Heart left ventricle (tissue), 16 donors: ENCODE data around the gene SOX30. TPM values are rescaled to one million over a fixed set of nuclear protein-coding genes. Genes with fewer than 3 reads are reported as not detected.
"Not testable (repeated sequence)": the region's sequence is repeated elsewhere in the genome, so short reads cannot be mapped to it uniquely, and the experiment has no call there.

ENCODE experiments used
- ATAC-seq, 4 donors: fragments of 200-7000 bp; cut with Tn5 transposase; one replicate each; pipeline ENCODE4 v1.9.1; 2020 to 2022; ENCODE audit warnings: moderate library complexity in 4 of 4, mild to moderate bottlenecking in 3 of 4, moderate number of reproducible peaks in 1 of 4
- DNase-seq, 5 donors: peaks; one replicate each; pipeline ENCODE4 v3.0.0-alpha.2; 2020
- H3K27ac ChIP-seq, 12 donors: fragments of 200-600 bp; sonication (generic) in 4 of 12; one replicate each; pipeline versions ENCODE4 v1.5.0 to v1.8.0; 2016 to 2022; ENCODE audit warnings: mild to moderate bottlenecking in 2 of 12
- H3K27me3 ChIP-seq, 9 donors: fragments of 200-600 bp; sonication (generic) in 2 of 9; one replicate each; pipeline versions ENCODE4 v1.5.1 to v1.8.0; 2016 to 2022; ENCODE audit warnings: mild to moderate bottlenecking in 3 of 9
- H3K36me3 ChIP-seq, 9 donors: fragments of 200-600 bp; sonication (generic) in 2 of 9; one replicate each; pipeline versions ENCODE4 v1.5.0 to v1.8.0; 2018 to 2022; ENCODE audit warnings: mild to moderate bottlenecking in 2 of 9
- H3K4me1 ChIP-seq, 12 donors: fragments of 200-600 bp; sonication (generic) in 4 of 12; one replicate each; pipeline versions ENCODE4 v1.5.0 to v1.8.0; 2016 to 2022; ENCODE audit warnings: mild to moderate bottlenecking in 3 of 12
- H3K4me3 ChIP-seq, 12 donors: fragments of 200-600 bp; sonication (generic) in 4 of 12; one replicate each; pipeline versions ENCODE4 v1.5.0 to v1.8.0; 2017 to 2022; ENCODE audit warnings: mild to moderate bottlenecking in 9 of 12, moderate library complexity in 4 of 12
- H3K9me3 ChIP-seq, 12 donors: fragments of 200-600 bp; sonication (generic) in 4 of 12; one replicate each; pipeline versions ENCODE4 v1.5.0 to v1.8.0; 2016 to 2022; ENCODE audit warnings: mild to moderate bottlenecking in 1 of 12
- CTCF ChIP-seq, 12 donors: fragments of 200-600 bp; sonication (generic) in 4 of 12; IDR thresholded peaks; one replicate each; pipeline versions ENCODE4 v1.5.0 to v1.8.0; 2018 to 2022; ENCODE audit warnings: antibody characterized with exemption in 12 of 12, mild to moderate bottlenecking in 5 of 12
- POLR2A ChIP-seq, 2 donors: fragments of 450-650 bp; IDR thresholded peaks; one replicate each; pipeline ENCODE4 v1.6.1; 2017; ENCODE audit warnings: antibody characterized with exemption in 2 of 2, mild to moderate bottlenecking in 2 of 2, moderate library complexity in 2 of 2
- WGBS, 4 donors: extraction: QIAGEN DNeasy Blood & Tissue Kit in 2 of 4; methylation state at CpG; one replicate each; pipeline versions ENCODE4 v1.1.5 to v1.1.7; 2013 to 2018; 5-methylcytosine and 5-hydroxymethylcytosine counted together
- intact Hi-C, 10 donors: fragments of 100-400 bp; cut with DNase I; formaldehyde crosslinking; loops; one replicate each; pipeline versions ENCODE4 v1.11.1 to v1.14.2; 2022
- polyA plus RNA-seq, 2 donors: library from polyadenylated mRNA; stranded (reverse); fragments of 200-250 nt; gene quantifications; one replicate each; pipeline ENCODE4 v1.2.3, GENCODE V29; 2013
- total RNA-seq, 9 donors: library from RNA; depleted of rRNA in 2 of 9; stranded (reverse); fragments of >200 nt in 2 of 9; fragmentation: NEBNext Ultra II Directional in 3 of 9; extraction: Animal tissue kit (Norgen Biotek cat#: 25700) in 3 of 9; gene quantifications; one replicate each; pipeline versions ENCODE4 v1.1.0 to v1.2.4, GENCODE V29; 2016 to 2023
- donor health status: ischemic (EF 13 %, LVEDD 7.1; RV severe dilation, severe dysfunction).
- donor health status: healthy with polysubstance abuse.
- donor health status: DM: no; HTN: yes; CAD: no.
- donor health status: DM: no; HTN: no; CAD: no.
- donor health status: ischemic (EF 25% LVEDD 6.9; RV normal size, moderate dysfunction).
- donor health status: ischemic (EF 25% LVEDD 5.7; RV mildly dilated, moderate dysfunction).
- donor health status: healthy.
- donor health status: DM: yes; HTN: yes; CAD: no.
- donor health status: ischemic (EF 35%, LVEDD 5.7; RV mildly dilated, moderate dysfunction).
- donor health status: nonischemic (EF 11% LVEDD 7.7; RV severe dilation, severe dysfunction).
- donor health status: DM: yes; HTN: yes; CAD: no.
- donor health status: PGD.
- donor health status: ischemic (EF 29% LVEDD 5.4; RV normal size, mild dysfunction).
- donor health status: nonischemic (EF 23%, LVEDD 6.1; RV moderate dilation, normal function).

SOX30 gene
- total and polyA plus RNA-seq, 11 donors, result 0.08 to 0.48 (median 0.14) TPM; not detected in 5

- Histone ChIP-seq H3K27ac (no peak overlapping the region), H3K4me3 (no peak overlapping the region), H3K27me3 (no peaks in the 10 kb centered on the region), H3K36me3 (no peaks in the 10 kb centered on the region), H3K4me1 (peaks cover 0 to under 1% (median 0%) of the 10 kb centered on the region in 12 donors), H3K9me3 (no peaks in the 10 kb centered on the region)
- intact Hi-C loops, result no loop called here
- no peak for DNase-seq
- WGBS, 4 donors, result 56 to 68% (median 62%) methylated on average over 4 of the region's 4 CpGs
- no peak for ATAC-seq
- TF ChIP-seq POLR2A (IDR thresholded peaks at IDR 0.05) (no peak), CTCF (IDR thresholded peaks at IDR 0.05) (no peak)
Observed at GRCh38 chr5:157681048-157681447, 28.8 kb upstream of the SOX30 start.

GRCh38 chr5:157680239-157680638, 28.0 kb upstream of the SOX30 start:
- WGBS, 4 donors, result 98 to 100% (median 99%) methylated on average over 2 of the region's 2 CpGs
- Histone ChIP-seq H3K4me3 (no peak overlapping the region), H3K4me1 (no peaks in the 10 kb centered on the region), H3K36me3 (no peaks in the 10 kb centered on the region), H3K27ac (no peak overlapping the region), H3K9me3 (no peaks in the 10 kb centered on the region), H3K27me3 (no peaks in the 10 kb centered on the region)
- intact Hi-C loops, result no loop called here
- TF ChIP-seq CTCF (IDR thresholded peaks at IDR 0.05) (no peak), POLR2A (IDR thresholded peaks at IDR 0.05) (no peak)
- no peak for ATAC-seq
- DNase-seq, result no peak

DNA sequence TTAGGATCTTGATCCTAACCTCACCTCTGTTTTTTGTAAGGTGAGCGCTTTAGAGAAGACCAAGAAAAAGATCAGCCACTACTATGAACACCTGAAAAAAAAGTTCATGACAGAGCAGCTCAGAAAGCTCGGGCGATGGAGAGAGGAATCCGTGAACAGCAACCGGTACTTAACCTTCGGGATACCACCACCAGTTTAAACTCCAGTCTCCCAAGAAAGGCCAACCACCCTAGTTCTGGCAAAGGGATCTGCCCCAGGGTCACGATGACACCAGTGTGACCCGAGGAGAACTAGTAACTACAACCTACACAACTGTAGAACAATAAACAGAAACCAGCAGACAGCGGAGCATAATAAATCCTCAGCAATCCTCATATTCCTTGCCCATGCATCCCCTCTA, 27.6 kb upstream of the SOX30 start:
- WGBS, 4 donors, result 94 to 97% (median 95%) methylated on average over 9 of the region's 9 CpGs
- no peaks in the 10 kb centered on the region for H3K9me3 ChIP-seq
- H3K4me1 ChIP-seq, result no peaks in the 10 kb centered on the region
- ATAC-seq (no peak), DNase-seq (no peak)
- H3K36me3 ChIP-seq, result no peaks in the 10 kb centered on the region
- H3K27me3 ChIP-seq, result no peaks in the 10 kb centered on the region
- intact Hi-C loops, result no loop called here
- TF ChIP-seq CTCF (IDR thresholded peaks at IDR 0.05) (no peak), POLR2A (IDR thresholded peaks at IDR 0.05) (no peak)
- no peak overlapping the region for H3K27ac ChIP-seq
- no peak overlapping the region for H3K4me3 ChIP-seq

DNA sequence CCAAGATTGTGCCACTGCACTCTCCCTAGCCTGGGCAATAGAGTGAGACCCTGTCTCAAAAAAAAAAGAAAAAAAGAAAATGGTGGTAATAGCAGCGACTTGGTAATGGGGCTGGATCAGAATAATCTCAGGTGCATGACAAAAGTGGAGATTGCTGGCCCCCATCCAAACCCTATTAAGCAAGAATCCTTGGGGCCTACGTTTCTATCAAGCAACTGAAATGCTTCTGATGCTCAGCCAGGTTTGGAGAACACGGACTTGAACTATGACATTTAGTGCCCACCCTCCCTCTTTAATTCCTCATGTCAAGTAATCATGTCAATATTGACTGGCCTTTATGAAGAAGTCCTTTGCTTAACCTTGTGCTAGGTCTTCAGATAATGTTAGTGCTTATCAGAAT, 25.7 kb upstream of the SOX30 start:
- no peaks in the 10 kb centered on the region for H3K27me3 ChIP-seq
- 67 to 76% (median 72%) methylated on average over 3 of the region's 3 CpGs for WGBS, 4 donors
- DNase-seq (no peak), ATAC-seq (no peak)
- no peaks in the 10 kb centered on the region for H3K4me1 ChIP-seq
- H3K27ac ChIP-seq, result no peak overlapping the region
- no peak overlapping the region for H3K4me3 ChIP-seq
- no peaks in the 10 kb centered on the region for H3K9me3 ChIP-seq
- intact Hi-C loops, result no loop called here
- no peaks in the 10 kb centered on the region for H3K36me3 ChIP-seq
- TF ChIP-seq POLR2A (IDR thresholded peaks at IDR 0.05), result no peak
- no peak for TF ChIP-seq CTCF (IDR thresholded peaks at IDR 0.05)

- H3K27ac ChIP-seq, H3K4me3 ChIP-seq, ATAC-seq, H3K9me3 ChIP-seq, DNase-seq, H3K36me3 ChIP-seq: not testable (repeated sequence)
- Histone ChIP-seq H3K27me3 (peaks cover 4 to 24% (median 6%) of the 10 kb centered on the region in 9 donors), H3K4me1 (peaks cover 0 to 18% (median 7%) of the 10 kb centered on the region in 12 donors)
- intact Hi-C loops, result loop anchor here in 1 of 10 donors (5.0 kb wide), 1 partner anchor 43 kb away; no protein-coding TSS in a partner anchor
- 95 to 98% (median 96%) methylated on average over 4 of the region's 4 CpGs for WGBS, 4 donors
Observed at GRCh38 chr5:157674351-157674750, 22.1 kb upstream of the SOX30 start.
